ENCODE measurements around the gene KIF26B. TPM values are rescaled to one million over a fixed set of nuclear protein-coding genes. Genes with fewer than 3 reads are reported as not detected.

KIF26B gene
- total RNA-seq, 2 donors from 2014 or later = 0.30 to 0.35 TPM

DNA sequence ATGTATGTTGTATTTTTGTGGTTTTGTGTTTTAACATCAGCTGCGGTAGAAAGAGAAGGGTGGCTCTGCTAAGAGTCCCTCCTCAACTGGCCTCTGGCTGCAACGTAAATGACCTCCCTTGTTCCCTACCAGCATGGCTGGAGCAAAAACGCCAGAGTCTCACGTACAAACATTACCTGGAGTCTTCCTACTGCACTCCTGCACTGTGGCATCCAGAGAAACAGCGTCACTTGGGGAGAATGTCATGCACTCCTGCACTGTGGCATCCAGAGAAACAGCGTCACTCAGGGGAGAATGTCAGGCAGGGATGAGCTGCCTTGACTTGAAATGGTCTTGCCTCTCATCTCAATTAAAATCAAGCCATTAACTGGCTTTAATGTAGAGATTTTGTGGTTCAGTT, 314.2 kb downstream of the KIF26B start:
- intact Hi-C loops (cut with DNase I) = no loop called here
- H3K27ac ChIP-seq = no peak overlapping the region

DNA sequence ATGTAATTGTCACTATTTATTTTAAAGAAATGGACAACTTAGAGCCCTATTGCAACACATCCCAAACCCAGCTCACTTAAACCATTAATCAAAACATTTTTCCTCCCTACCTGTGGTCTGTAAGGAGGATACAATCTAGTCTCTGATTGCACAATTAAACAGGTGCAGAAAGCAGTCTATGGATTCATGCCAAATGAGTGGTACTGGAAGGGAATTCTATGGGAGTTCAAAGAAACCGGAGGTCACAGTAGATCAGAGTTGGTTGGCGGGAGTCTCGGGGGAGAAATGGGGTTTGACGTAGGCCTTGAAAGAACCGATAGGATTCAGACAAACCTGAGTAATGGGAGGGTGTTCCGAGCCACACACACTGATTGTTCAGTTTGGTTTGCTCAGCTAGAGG, 314.9 kb downstream of the KIF26B start:
- H3K27me3 ChIP-seq = no peaks in the 10 kb centered on the region
- no peak for DNase-seq
- TF ChIP-seq, protein P1, sequence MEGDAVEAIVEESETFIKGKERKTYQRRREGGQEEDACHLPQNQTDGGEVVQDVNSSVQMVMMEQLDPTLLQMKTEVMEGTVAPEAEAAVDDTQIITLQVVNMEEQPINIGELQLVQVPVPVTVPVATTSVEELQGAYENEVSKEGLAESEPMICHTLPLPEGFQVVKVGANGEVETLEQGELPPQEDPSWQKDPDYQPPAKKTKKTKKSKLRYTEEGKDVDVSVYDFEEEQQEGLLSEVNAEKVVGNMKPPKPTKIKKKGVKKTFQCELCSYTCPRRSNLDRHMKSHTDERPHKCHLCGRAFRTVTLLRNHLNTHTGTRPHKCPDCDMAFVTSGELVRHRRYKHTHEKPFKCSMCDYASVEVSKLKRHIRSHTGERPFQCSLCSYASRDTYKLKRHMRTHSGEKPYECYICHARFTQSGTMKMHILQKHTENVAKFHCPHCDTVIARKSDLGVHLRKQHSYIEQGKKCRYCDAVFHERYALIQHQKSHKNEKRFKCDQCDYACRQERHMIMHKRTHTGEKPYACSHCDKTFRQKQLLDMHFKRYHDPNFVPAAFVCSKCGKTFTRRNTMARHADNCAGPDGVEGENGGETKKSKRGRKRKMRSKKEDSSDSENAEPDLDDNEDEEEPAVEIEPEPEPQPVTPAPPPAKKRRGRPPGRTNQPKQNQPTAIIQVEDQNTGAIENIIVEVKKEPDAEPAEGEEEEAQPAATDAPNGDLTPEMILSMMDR (IDR thresholded peaks at IDR 0.05) = no peak
- no peak overlapping the region for H3K27ac ChIP-seq
- H3K9me3 ChIP-seq = no peaks in the 10 kb centered on the region
- H3K9ac ChIP-seq (ENCODE audit: low read depth in 2 of 2, low read length in 2 of 2) = no peak overlapping the region
- no peak overlapping the region for H3K4me3 ChIP-seq
- no peaks in the 10 kb centered on the region for H3K4me1 ChIP-seq
- intact Hi-C loops (cut with DNase I) = no loop called here
- H3K36me3 ChIP-seq = no peaks in the 10 kb centered on the region

More for the DNA sequence above, 314.2 kb downstream of the KIF26B start:
- Histone ChIP-seq H3K4me3 (no peak overlapping the region), H3K27me3 (no peaks in the 10 kb centered on the region), H3K36me3 (no peaks in the 10 kb centered on the region), H3K9ac (ENCODE audit: low read depth in 2 of 2, low read length in 2 of 2) (no peak overlapping the region), H3K9me3 (no peaks in the 10 kb centered on the region), H3K4me1 (no peaks in the 10 kb centered on the region)
- TF ChIP-seq, protein P1 (IDR thresholded peaks at IDR 0.05) = no peak
- DNase-seq = no peak

DNA sequence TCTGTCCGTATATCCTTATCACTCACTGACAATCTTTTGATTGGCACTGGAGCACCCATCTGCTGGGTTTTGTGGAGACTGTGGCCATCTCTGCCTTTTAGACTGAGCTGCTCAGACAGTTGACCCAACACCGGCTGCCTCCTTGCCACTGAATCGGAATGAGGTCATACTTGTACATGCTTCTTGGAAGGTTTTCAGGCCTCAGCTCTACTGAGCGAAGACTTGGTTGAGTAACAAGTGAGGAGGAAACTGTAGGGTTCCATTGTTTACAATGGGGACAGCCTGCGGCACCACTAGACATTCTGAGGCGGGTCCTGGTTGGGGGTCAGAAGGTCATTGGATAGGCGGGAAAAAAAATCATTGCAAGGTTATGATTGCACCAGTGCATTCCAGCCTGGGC, 320.3 kb downstream of the KIF26B start:
- Histone ChIP-seq H3K36me3 (no peaks in the 10 kb centered on the region), H3K9ac (ENCODE audit: low read depth in 2 of 2, low read length in 2 of 2) (no peak overlapping the region), H3K27ac (no peak overlapping the region), H3K27me3 (no peaks in the 10 kb centered on the region), H3K9me3 (no peaks in the 10 kb centered on the region), H3K4me3 (no peak overlapping the region), H3K4me1 (no peaks in the 10 kb centered on the region)
- intact Hi-C loops (cut with DNase I) = no loop called here
- DNase-seq = no peak
- TF ChIP-seq, protein P1 (IDR thresholded peaks at IDR 0.05) = no peak

DNA sequence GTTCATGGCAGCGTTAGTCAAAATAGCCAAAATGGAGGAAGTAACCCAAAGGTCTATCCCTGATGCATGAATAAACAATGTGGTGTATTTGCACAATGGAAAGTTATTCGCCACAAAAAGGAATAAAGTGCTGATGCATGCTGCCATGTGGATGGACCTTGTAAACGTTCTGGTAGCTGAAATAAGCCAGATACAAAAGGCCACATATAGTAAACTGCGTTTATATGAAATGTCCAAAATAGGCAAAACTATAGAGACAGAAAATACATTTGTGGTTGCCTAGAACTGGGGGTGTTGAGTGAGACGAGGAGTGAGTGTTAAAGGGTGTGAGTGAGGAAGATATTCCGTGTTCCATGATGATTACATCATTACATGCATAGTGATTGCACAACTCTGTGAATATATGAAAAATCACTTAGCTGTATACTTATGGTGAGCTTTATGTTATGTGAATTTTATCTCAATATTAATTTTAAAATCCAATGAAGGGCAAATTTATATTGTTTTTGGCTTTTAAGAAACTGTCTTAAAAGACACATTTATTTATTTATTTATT, 321.3 kb downstream of the KIF26B start:
- no peaks in the 10 kb centered on the region for H3K36me3 ChIP-seq
- H3K27me3 ChIP-seq = no peaks in the 10 kb centered on the region
- no peak overlapping the region for H3K27ac ChIP-seq
- TF ChIP-seq, protein P1 (IDR thresholded peaks at IDR 0.05) = no peak
- DNase-seq = no peak
- H3K9me3 ChIP-seq = no peaks in the 10 kb centered on the region
- no peak overlapping the region for H3K9ac ChIP-seq (ENCODE audit: low read depth in 2 of 2, low read length in 2 of 2)
- no peaks in the 10 kb centered on the region for H3K4me1 ChIP-seq
- no peak overlapping the region for H3K4me3 ChIP-seq
- intact Hi-C loops (cut with DNase I) = no loop called here

DNA sequence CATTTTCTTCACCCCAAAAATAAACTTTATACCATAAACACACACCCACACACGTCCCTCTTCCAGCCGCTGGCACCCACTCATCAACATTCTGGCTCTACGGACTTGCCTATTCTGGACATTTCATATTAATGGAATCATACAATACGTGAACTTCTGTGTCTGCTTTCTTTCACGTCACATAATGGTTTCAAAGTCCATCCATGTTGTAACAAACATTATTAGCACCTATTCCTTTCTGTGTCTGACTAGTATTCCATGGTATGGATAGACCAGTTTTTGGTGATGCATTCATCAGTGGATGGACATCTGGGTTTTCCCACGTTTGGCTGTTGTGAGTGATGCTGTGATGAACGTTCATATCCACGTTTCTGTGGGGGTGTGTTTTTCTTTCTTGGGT, 323.2 kb downstream of the KIF26B start:
- intact Hi-C loops (cut with DNase I) = no loop called here
- Histone ChIP-seq H3K9me3 (no peaks in the 10 kb centered on the region), H3K9ac (ENCODE audit: low read depth in 2 of 2, low read length in 2 of 2) (no peak overlapping the region), H3K4me3 (no peak overlapping the region), H3K4me1 (no peaks in the 10 kb centered on the region), H3K27me3 (no peaks in the 10 kb centered on the region), H3K27ac (no peak overlapping the region), H3K36me3 (no peaks in the 10 kb centered on the region)
- no peak for DNase-seq
- TF ChIP-seq, protein P1 (IDR thresholded peaks at IDR 0.05) = no peak
